HUES64 (cell line): Measurements from ENCODE around the gene VASP. TPM values are rescaled to one million over a fixed set of nuclear protein-coding genes. Genes with fewer than 3 reads are reported as not detected.

Experiments used
- H3K27ac ChIP-seq: 2 replicates; pipeline ENCODE4 v1.7.0; 2013; ENCODE audit warnings: low read depth, low read length, inconsistent platforms
- H3K27me3 ChIP-seq: 2 replicates; pipeline ENCODE4 v1.6.1; 2013; ENCODE audit warnings: mild to moderate bottlenecking, low read length; ENCODE audit not compliant: insufficient read depth
- H3K36me3 ChIP-seq: 2 replicates; pipeline ENCODE4 v1.6.1; 2013; ENCODE audit warnings: mild to moderate bottlenecking, low read length; ENCODE audit not compliant: insufficient read depth
- H3K4me1 ChIP-seq: 2 replicates; pipeline ENCODE4 v1.6.1; 2013; ENCODE audit warnings: mild to moderate bottlenecking, low read length, moderate library complexity; ENCODE audit not compliant: insufficient read depth
- H3K4me3 ChIP-seq: 2 replicates; pipeline ENCODE4 v1.5.1; 2013; ENCODE audit warnings: mild to moderate bottlenecking, low read length, moderate library complexity
- H3K9ac ChIP-seq: 2 replicates; pipeline ENCODE4 v1.6.1; 2013; ENCODE audit warnings: mild to moderate bottlenecking, low read depth, low read length
- H3K9me3 ChIP-seq: 2 replicates; pipeline ENCODE4 v1.6.1; 2013; ENCODE audit warnings: low read depth, low read length; ENCODE audit not compliant: insufficient read depth
- WGBS: fragments of 150-250, 120-280 bp; methylation state at CpG from one replicate; pipeline ENCODE4 v1.1.7; 2013; ENCODE audit warnings: missing lambda C conversion rate; 5-methylcytosine and 5-hydroxymethylcytosine counted together
- polyA plus RNA-seq, 2 experiments: library from polyadenylated mRNA; stranded (reverse); fragments of 50-300 nt; gene quantifications; one replicate each; pipeline ENCODE4 v1.2.3, GENCODE V29; 2013

Gene VASP
- 92.8 TPM for polyA plus RNA-seq (2013, experiment 1 of 2)
- 93.5 TPM for polyA plus RNA-seq (2013, experiment 2 of 2)

DNA sequence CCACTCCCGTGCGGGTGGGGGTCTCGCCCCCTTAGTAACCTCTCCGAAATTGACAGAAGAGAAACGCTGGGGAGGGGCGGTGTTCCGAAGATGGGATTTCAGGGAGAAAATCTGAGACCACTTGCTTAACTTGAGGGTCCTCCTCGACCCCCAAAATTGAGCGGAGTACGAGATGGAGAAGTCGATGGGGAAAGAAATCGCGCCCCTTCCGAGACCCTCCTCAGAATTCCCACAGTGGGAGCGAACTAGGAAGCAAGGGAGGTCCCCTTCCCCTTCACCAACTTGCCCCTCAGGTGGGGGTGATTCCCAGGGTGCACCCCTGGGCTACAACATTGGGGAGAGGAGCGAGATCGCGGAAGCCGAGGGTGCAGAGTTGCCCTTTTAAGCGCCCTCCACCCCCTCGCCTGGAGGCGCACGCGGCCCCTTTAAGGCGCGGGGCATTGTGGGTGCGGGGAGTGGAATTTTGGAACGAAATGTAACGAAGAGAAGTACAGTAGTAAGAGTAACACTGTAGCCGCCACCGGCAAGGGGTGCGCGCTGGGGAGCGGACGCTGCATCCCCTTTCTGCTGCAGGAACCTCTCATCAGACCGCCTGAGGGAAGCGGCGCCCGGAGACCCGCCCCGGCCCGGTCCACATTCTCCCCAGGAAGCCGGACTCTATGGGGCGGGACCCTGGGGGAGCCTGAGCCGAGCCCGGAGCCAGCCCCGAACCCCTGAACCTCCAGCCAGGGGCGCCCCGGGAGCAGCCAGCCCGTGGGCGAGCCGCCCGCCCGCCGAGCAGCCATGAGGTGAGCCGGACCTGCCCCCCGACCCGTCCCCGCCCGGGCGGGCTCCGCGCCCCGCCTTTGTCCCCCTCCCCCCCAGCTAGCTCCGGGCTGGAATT, at the start of gene VASP:
VASP (plus strand) TSS at position 491 of the 883 bp plus-strand sequence; CDS start at position 784, 293 bp downstream.
- peaks cover 5% of the 10 kb centered on the region; the same call in 1 of the 2 replicates for H3K36me3 ChIP-seq
- H3K4me3 ChIP-seq, result peak within 1 kb of the TSS; percentile 71
- peaks cover 11% of the 10 kb centered on the region for H3K4me1 ChIP-seq
- H3K9ac ChIP-seq, result peak within 1 kb of the TSS; percentile 94
- under 1% methylated on average over 64 of the region's 65 CpGs for WGBS
- no peaks in the 10 kb centered on the region for H3K9me3 ChIP-seq
- no peaks in the 10 kb centered on the region for H3K27me3 ChIP-seq
- peak within 1 kb of the TSS; percentile 100 for H3K27ac ChIP-seq

DNA sequence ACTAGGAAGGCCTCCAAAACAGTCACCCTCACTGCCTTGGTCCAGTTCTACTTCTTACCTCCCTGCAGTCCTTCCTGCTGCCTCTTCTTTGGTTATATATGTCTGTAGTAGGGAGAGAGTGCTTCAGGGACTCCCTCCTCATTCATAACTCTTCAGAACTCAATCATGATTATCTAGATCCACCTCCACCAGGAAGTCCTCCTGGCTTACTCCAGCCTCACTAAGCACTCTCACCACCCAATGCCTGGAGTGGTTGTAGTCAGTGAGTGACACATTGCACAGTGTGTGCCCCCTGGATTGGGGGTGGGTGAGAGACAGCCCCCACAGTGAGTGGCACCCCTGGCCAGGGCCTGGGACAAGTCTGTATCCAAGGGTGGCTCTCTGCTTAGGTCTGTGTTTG, 49.5 kb upstream of the VASP start:
- no peaks in the 10 kb centered on the region for H3K36me3 ChIP-seq
- H3K27me3 ChIP-seq, result no peaks in the 10 kb centered on the region
- peaks cover 6% of the 10 kb centered on the region; the same call in 1 of the 2 replicates for H3K4me1 ChIP-seq
- H3K9me3 ChIP-seq, result no peaks in the 10 kb centered on the region
- H3K9ac ChIP-seq, result no peak overlapping the region
- H3K27ac ChIP-seq, result no peak overlapping the region
- no peak overlapping the region for H3K4me3 ChIP-seq

DNA sequence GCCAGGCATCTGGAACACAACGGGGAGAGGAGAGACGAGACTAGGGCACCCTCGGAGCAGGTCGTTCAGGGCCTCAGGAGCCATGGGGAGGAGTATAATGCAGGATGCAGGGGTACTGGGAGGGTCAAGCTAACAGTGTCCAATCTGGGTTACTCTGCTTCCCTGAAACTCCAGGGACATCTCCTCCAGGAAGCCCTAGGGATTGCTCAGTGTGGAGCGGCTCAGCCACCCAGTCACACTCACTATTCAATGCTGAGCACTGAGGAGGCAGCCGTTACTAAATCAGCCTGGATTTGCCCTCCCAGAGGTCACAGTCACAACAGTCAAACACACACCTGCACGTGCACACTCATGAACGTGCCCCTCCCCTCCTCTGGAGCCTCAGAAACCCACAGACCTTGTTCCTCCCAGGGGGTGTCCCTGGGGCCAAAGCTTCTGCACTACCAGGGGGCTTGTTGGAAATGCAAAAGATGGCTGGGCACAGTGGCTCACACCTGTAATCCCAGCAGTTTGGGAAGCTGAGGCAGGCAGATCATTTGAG, 46.4 kb upstream of the VASP start:
- no peaks in the 10 kb centered on the region for H3K9me3 ChIP-seq

DNA sequence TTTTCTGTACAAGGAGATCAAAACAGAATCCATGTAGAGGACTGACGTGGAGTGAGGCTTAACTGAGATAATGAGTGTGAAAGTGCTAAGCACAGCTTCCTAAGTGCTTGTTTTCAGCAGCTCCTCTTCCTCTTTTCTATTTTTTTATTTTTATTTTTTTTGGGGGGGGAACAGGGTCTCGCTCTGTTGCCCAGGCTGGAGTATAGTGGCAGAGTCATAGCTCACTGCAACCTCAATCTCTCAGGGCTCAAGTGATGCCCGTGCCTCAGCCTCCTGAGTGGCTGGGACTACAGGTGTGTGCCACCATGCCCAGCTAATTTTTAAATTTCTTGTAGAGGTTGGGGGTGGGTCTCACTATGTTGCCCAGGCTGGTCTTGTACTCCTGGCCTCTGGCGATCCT, 45.1 kb upstream of the VASP start:
- no peak overlapping the region for H3K27ac ChIP-seq
- H3K27me3 ChIP-seq, result no peaks in the 10 kb centered on the region; the same call in 1 of the 2 replicates
- WGBS, result 94% methylated on average over 4 of the region's 4 CpGs
- no peak overlapping the region for H3K4me3 ChIP-seq
- H3K4me1 ChIP-seq, result peaks cover 4% of the 10 kb centered on the region; the same call in 1 of the 2 replicates
- H3K9ac ChIP-seq, result no peak overlapping the region
- H3K9me3 ChIP-seq, result no peaks in the 10 kb centered on the region
- no peaks in the 10 kb centered on the region for H3K36me3 ChIP-seq

More for the DNA sequence above, 46.4 kb upstream of the VASP start:
- WGBS, result 73% methylated on average over 8 of the region's 8 CpGs
- no peak overlapping the region for H3K9ac ChIP-seq
- no peaks in the 10 kb centered on the region for H3K27me3 ChIP-seq
- no peak overlapping the region for H3K4me3 ChIP-seq
- H3K36me3 ChIP-seq, result no peaks in the 10 kb centered on the region
- H3K27ac ChIP-seq, result no peak overlapping the region
- peaks cover 5% of the 10 kb centered on the region; the same call in 1 of the 2 replicates for H3K4me1 ChIP-seq

DNA sequence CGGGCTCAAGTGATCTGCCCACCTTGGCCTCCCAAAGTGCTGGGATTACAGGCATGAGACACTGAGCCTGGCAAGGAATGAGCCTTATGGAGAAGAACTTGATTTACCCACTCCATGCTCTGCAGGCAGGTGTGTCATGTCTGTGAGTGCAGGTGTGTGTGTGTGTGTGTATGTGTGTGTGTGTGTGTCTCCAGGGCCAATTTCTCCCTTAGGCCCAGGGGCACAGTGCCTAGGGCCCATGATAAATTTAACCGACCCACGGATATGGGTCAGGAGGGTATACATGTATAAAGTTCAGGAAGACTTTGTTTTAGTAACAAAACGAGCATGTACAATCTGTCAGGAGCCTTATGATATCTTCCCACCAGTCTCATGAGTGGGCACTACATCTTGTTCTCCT, 44.0 kb upstream of the VASP start:
- H3K9ac ChIP-seq, result no peak overlapping the region
- H3K4me3 ChIP-seq, result no peak overlapping the region
- 87% methylated on average over 4 of the region's 4 CpGs for WGBS
- H3K27me3 ChIP-seq, result no peaks in the 10 kb centered on the region; the same call in 1 of the 2 replicates
- H3K4me1 ChIP-seq, result peaks cover 4% of the 10 kb centered on the region; the same call in 1 of the 2 replicates
- no peaks in the 10 kb centered on the region for H3K36me3 ChIP-seq
- no peaks in the 10 kb centered on the region for H3K9me3 ChIP-seq
- no peak overlapping the region for H3K27ac ChIP-seq

DNA sequence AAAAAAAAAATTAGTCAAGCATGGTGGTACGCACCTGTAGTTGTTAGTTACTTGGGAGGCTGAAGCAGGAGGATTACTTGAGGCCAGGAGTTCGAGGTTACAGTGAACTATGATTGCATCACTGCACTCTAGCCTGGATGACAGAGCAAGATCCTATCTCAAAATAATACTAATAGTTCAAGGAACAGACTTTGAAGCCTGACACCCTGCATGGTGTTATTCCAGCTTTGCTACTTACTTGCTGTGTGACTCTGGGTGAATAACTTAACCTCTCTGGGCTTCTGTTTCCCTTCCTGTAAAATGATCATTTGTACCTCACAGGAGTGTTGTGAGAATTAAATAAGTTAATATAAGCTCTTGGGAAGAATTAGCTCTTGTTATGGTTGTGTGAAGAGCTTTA, 43.0 kb upstream of the VASP start:
- WGBS, result 88% methylated on average over 2 of the region's 2 CpGs
- Histone ChIP-seq H3K9ac (no peak overlapping the region), H3K4me3 (no peak overlapping the region)

DNA sequence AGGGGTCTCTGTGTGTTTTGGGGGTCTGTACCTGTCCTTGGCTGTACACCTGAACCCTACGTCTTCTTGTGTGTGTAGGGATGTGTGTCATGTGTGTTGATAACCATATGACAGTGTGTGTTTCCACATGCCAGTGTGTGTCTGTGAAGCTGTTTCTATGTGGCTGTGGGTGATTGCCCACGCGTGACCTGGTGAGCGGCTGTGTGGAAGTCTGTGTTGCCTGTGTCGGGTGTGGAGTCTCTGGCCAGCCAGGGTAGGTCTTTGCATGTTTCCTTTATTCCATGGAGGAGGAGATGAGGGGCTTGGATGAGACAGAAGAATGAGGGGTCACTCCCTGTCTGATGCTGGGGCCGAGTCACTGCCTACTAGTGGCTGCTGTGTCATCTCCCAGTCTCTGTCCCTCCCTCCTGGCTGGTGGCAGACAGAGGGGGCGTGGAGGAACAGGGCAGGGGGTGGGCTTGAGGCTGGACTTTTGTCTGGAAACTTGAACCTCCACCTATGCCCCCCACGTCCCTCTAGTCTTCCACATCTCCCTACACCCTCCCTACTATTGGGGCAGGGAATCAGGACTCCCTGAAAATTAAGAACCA, 42.3 kb upstream of the VASP start:
- Histone ChIP-seq H3K36me3 (no peaks in the 10 kb centered on the region), H3K27ac (no peak overlapping the region), H3K4me3 (no peak overlapping the region), H3K4me1 (peaks cover 4% of the 10 kb centered on the region; the same call in 1 of the 2 replicates), H3K27me3 (no peaks in the 10 kb centered on the region; the same call in none of the 2 replicates), H3K9me3 (no peaks in the 10 kb centered on the region), H3K9ac (no peak overlapping the region)
- 61% methylated on average over 8 of the region's 8 CpGs for WGBS

More for the DNA sequence above, 43.0 kb upstream of the VASP start:
- H3K9me3 ChIP-seq, result no peaks in the 10 kb centered on the region
- peaks cover 4% of the 10 kb centered on the region; the same call in 1 of the 2 replicates for H3K4me1 ChIP-seq
- no peaks in the 10 kb centered on the region for H3K36me3 ChIP-seq
- no peaks in the 10 kb centered on the region; the same call in none of the 2 replicates for H3K27me3 ChIP-seq
- no peak overlapping the region for H3K27ac ChIP-seq

DNA sequence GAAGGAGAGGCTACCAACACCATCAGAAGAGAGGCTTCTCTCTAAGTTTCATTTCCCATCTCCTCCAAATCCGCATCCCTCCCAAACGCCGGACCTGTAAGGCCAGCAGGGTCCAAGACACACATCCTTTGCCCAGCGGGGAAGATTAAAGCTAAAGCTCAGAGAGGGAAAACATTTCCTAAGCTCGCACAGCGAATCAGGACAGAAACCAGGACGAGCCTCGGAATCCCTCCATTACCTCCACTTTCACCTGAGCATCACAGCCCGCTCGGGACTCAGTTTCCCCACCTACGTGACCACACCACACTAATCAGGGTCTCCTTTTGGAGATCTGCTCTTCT, 40.2 kb upstream of the VASP start:
- 4% methylated on average over 11 of the region's 11 CpGs for WGBS
- Histone ChIP-seq H3K36me3 (no peaks in the 10 kb centered on the region), H3K27ac (peak overlapping the region; percentile 67), H3K9me3 (no peaks in the 10 kb centered on the region), H3K27me3 (peaks cover 12% of the 10 kb centered on the region), H3K4me3 (peak overlapping the region; percentile 88), H3K4me1 (peaks cover 4% of the 10 kb centered on the region; the same call in 1 of the 2 replicates), H3K9ac (peak overlapping the region; percentile 71)

DNA sequence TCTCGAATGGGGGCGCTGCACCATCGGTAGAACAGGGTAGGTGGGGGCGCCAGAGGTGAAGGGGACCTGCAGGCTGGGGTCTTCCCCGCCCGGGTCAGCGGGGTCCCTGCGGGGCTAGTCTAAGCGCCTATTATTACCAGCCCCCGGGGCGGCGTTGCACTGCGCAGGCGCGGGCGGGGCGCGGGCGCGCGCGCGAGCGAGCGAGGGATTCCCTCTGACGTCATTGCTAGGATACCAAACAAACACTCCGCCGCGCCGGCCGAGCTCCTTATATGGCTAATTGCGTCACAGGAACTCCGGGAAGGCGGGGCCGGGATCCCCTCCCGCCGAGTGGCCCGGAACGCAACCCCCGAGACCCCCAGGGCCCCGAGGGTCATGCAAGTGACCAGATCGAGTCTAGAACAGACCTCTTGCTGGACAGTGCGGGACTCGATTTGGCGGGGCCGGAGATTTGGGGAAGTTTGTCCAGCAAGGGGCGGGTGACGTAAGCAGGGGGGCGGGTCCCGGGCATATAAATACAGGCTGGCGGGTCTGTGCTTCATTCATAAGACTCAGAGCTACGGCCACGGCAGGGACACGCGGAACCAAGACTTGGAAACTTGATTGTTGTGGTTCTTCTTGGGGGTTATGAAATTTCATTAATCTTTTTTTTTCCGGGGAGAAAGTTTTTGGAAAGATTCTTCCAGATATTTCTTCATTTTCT, 39.7 kb upstream of the VASP start, which contains the start of gene FOSB:
FOSB (plus strand) TSS at position 541 of the 703 bp plus-strand sequence. CDS start 591 bp downstream, outside the sequence.
- Histone ChIP-seq H3K27me3 (peaks cover 17% of the 10 kb centered on the region), H3K9ac (peak within 1 kb of the TSS; percentile 74), H3K4me3 (peak within 1 kb of the TSS; percentile 88), H3K9me3 (no peaks in the 10 kb centered on the region), H3K27ac (peak within 1 kb of the TSS; percentile 97), H3K4me1 (peaks cover 4% of the 10 kb centered on the region; the same call in 1 of the 2 replicates), H3K36me3 (no peaks in the 10 kb centered on the region)
- under 1% methylated on average over 55 of the region's 56 CpGs for WGBS

DNA sequence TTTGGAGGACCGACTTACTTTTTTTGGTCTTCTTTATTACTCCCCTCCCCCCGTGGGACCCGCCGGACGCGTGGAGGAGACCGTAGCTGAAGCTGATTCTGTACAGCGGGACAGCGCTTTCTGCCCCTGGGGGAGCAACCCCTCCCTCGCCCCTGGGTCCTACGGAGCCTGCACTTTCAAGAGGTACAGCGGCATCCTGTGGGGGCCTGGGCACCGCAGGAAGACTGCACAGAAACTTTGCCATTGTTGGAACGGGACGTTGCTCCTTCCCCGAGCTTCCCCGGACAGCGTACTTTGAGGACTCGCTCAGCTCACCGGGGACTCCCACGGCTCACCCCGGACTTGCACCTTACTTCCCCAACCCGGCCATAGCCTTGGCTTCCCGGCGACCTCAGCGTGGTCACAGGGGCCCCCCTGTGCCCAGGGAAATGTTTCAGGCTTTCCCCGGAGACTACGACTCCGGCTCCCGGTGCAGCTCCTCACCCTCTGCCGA, 39.1 kb upstream of the VASP start:
- Histone ChIP-seq H3K9ac (peak overlapping the region; percentile 74), H3K27ac (peak overlapping the region; percentile 97; the same call in 1 of the 2 replicates), H3K4me3 (peak overlapping the region; percentile 88), H3K4me1 (peaks cover 4% of the 10 kb centered on the region; the same call in 1 of the 2 replicates), H3K27me3 (peaks cover 22% of the 10 kb centered on the region), H3K36me3 (no peaks in the 10 kb centered on the region), H3K9me3 (no peaks in the 10 kb centered on the region)
- 3% methylated on average over 31 of the region's 31 CpGs for WGBS
